ENCODE results near the gene BIK.

BIK gene

GRCh38 chr22:43162412-43163150 lies 52.0 kb downstream of the BIK start:
- no peak for DNase-seq (ENCODE audit: low read depth)

DNA sequence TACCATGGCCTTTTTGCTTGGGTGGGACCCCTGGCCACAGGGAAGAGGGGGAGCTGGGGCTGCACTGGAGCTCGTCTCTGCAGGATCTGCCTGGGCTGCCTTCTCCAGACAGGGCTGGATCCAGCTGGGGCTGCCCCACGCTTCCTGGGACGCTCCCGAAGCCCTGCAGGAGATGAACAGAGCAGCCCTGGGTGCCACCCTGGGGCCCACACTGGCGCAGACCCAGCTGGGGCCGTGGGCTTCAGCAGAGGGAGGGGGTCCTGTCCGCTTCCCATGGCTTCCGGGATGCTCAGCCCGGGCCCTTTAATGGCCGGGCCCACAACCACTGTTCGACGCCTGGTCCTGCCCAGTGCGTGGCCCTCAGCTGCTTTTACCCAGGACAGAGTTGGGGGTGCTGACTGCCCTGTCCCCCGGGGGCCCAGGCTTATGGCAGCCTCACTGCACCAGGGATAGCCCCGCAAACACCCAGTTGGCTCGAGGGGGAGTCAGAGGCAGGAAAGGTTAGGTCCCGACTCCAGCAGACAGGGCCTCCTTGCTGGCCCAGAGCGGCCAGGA lies 52.8 kb downstream of the BIK start:
- no peak for DNase-seq (ENCODE audit: low read depth)

DNA sequence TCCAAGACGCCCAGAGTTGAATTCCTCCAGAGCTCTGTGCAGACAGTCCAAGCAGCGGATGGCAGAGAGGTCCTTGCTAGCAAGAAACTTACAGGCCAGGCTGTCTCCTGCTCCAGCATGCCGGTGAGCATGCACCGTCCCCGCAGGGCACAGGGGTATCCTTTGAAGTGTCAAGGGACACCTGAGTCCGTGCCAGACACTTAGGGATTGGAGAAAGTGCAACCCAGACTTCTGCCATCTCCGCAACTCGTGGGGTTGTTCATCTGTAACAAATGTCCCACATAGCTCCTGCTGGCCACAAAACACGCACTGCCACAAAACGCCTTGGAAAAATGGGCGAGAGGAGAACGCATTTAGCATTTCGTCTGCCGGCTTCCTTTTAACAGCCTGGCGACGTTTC lies 54.1 kb downstream of the BIK start:
- DNase-seq (ENCODE audit: low read depth), result no peak

DNA sequence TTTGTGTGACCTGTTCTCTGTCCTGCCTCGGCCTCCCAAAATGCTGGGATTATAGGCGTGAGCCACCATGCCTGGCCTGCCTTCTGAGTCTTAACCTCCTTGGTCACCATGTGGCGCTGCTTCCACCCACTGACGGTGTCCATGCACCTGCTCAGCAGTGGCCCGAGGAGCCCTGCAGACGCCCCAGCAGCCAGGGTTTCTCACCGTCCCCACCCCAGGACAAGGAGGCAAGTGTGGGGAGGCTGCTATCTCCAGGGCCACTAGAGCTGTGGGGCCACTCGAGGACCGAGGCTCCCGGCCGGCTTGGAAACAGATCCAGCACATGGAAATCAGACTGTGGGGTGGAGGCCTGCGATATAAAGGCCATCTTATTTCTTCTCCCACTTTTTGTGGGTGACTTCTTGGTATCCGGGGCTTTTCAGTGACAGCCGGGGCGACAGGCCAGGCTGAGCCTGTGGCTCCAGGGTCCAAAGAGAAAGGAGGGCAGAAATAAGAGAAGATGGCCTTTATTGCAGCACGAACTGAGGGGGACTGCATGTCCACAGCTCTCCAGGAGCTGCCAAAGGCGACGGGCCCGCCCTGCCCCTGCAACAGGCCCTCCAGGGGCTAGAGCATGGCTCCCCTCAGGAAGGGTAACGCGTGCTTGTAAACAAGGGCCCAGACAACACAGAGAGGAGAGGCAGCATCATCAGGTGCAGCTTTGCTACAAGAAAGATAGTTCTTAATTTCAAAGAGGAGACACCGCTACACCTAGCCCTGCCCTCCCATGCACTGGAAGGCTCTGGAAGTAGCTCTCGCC lies 55.8 kb downstream of the BIK start:
- no peak for DNase-seq (ENCODE audit: low read depth)

GRCh38 chr22:43167001-43167589 lies 56.5 kb downstream of the BIK start:
- DNase-seq (ENCODE audit: low read depth), result no peak

DNA sequence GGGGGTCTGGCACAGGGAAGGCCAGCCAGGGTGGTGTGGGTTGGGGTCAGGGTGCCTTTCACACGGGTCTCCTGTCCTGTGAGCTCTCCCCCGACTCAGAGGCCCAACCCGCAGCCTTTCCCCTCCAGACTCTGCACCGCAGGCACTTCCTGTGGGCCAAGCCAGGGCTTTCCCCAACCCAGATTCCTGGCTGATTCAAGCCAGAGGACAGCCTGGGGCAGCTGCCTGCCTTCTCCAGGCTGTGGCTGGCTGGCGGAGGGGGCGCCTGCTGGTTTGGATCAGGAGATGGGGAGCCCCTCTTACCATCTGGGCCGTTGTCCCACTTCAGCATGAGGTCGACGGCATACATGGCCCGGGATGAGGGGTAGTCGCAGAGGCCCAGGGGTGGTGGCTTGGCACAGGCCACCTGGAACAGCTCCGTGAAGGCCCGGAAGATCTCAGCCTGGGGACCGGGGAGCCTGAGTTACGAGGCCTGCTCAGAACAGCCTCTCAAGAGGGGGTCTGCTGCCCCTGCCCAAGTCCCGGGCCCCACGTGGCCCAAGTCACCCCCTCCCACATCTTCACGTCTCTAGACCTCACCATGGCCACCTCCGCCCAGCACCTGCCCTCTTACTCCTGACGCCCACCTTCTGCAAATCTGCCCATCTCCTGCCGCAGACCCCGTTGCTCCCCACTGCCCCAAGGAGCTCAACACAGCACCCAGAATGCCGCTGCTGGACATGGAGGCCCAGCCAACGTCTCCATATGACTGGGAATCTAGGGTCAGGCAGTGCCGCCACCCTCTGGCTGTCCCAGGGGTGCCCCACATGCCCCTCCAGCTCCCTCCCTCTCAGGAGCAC lies 58.1 kb downstream of the BIK start:
- DNase-seq (ENCODE audit: low read depth), result no peak

DNA sequence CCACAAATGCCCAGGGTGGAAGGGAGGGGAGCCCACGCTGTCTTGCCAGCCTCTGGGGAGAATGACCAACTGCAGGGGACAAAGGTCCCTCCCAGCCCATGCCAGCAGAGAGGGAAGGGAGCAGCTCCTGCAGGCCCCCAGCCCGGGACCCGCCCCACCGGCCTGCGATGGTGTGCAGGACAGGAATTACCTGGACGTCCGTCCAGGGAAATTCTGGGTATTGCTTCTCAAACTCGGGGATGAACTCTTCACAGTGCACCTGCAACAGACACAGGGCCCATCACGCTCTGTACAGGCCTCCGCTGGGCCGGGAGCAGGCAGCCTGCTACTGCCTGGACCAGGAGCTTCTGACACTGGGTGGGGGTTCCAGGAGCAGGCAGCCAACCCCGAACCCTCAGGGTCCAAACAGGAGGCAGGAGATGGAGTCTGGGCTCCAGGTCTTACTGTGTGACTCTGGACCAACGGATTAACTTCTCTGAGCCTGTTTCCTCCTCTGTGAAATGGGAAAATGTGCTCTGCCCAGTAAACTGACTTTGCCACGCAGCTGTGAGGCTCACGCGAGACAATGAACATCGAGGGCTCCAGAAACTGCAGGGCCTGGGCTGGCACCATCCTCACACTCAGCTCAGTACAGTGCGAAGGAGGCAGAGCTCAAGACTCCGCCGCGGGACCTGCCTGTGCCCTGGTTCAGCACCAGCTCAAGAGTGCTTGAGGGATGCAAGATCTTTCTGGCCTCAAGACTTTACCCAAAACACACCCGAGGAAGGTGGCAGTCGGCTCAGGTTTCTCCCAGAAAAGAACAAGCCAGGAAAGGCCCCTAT lies 59.0 kb downstream of the BIK start:
- DNase-seq (ENCODE audit: low read depth), result no peak

GRCh38 chr22:43170131-43170480 lies 59.6 kb downstream of the BIK start:
- no peak for DNase-seq (ENCODE audit: low read depth)

DNA sequence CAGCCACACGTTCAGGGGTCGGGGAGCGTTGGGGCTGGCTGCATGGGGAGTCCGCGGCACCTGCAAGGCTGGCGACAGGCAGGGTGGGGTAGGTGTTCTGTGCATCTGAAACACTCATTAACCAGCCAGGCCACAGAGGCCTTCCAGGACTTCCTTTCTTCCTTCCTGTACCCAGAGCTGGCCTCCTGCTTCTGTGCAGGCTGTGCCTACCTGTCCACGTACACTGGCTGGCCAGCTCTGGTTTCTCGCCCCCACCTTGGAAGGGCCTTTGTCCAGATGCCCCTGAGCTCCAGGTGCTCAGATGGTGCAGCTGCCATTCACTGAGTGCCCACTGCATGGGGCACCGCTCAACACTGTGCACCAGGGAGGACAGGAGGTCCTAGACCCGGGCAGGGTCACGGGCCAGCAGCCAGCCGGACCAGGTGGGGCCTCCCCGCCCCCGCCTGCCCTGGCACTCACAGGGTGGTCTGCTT lies 60.5 kb downstream of the BIK start:
- no peak for DNase-seq (ENCODE audit: low read depth)

DNA sequence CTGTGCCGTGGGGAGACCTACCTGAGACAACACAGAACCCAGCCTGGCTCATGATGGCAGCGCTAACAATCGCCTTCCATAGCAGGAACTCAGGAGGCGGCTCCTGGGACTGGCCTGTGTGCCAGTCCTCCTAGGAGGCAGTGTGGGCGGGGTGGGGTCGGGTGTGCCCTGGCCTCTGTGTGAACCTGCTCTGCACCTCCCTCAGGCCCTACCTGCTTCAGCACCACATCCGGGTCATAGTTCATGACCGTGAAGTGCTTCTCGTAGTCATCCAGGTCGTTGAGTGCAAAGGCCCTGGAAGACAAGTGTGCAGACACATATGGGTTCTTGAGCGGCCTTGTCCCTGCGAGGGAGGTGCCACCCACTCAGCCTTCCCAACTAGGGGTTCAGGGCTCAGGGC lies 61.1 kb downstream of the BIK start:
- DNase-seq (ENCODE audit: low read depth), result no peak

DNA sequence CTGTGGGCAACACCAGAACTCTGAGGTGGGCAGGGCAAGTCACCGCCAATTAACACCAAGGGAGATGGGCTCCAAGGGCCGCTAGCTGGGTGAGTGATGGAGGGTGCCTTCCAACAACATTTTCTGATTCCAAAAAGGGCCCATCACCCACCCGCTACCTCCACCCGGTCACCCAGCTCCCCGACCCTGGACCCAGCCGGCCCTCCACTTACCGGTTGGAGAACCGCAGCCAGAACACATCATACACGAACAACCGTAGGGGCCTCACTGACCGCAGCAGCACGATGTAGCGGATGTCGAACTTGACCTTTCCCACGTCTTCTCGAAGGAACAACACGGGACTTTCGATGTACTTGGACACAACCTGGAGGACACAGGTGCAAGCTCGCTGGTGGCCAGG lies 61.6 kb downstream of the BIK start:
- no peak for DNase-seq (ENCODE audit: low read depth)

DNA sequence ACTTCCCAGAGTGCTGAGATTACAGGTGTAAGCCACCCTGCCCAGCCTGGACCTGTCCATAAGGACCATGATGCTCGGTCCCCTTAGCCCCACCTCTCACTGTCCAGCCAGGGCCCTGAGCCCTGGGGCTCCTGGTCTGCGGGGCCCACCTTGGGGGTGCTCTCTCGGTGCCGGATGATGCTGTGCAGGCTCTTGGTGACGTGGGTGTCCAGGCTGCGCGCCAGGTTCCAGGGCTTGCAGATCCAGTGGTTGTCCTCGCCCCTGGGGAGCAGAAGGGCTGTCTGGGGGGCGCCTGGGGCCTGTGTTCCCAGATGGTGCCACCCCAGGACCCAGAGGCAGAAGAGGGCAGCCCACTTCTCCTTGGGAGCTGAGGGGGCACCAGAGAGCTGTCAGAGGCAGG lies 63.0 kb downstream of the BIK start:
- no peak for DNase-seq (ENCODE audit: low read depth)

DNA sequence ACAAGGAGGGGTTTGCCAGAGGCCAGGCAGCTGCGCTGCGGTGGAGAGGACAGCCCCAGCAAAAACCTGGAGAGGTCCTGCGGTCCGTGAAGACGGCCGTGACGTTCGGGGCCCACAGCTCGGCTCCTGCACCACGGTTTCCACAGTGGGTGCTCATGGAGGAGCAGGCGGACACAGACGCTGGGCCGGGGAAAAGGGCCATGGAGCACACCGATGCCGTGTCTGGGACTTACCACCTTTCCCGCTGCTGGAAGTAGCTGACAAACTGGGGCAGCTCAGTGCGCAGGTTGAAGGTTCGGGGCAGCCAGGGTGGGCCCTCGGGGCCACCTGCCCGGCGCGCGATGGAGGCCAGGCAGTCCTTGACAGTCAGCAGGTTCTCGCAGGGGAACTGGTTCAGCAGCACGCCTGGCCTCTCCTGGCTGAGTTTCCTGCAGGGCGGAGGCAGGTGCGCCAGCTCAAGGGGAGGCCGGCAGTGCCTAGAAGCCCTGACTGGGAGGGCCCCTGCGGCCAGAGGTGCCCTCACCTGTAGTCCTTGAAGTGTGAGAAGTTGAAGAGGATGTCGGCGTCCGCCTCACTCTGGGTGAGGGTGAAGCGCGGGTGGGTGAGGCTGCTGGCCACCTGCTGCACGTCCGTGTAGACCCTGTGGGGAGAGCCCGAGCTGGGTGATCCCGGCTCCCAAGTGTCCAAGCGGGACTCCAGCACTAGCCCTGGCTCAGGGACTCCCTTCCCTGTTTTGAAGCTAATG lies 63.6 kb downstream of the BIK start:
- DNase-seq (ENCODE audit: low read depth), result no peak

- DNase-seq (ENCODE audit: low read depth), result no peak
These were observed 64.5 kb downstream of the BIK start for GRCh38 chr22:43174941-43175531.

DNA sequence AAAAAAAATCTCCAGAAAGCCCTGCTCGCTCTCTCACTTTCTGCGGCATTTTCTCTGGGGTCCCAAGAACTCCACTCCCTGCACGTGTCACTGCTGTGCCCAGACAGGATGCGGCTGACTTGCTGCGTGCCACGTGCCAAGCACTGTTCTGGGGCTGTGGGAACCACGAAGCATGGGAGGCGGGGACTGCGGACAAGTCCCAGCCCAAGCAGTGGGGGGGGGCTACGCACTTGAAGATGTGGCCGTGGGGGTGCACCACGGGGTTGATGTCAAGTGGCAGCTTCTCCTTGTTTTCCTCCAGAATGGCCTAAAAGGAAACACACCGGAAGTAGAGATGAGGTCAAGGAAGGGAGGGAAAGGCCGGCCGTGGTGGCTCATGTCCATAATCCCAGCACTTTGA lies 65.5 kb downstream of the BIK start:
- no peak for DNase-seq (ENCODE audit: low read depth)

GRCh38 chr22:43177479-43177878 lies 66.9 kb downstream of the BIK start:
- DNase-seq (ENCODE audit: low read depth), result no peak

Data from fibroblast of the conjunctiva (primary cell).